SK-N-SH (cell line): ENCODE measurements around the gene ATG7. TPM values are rescaled to one million over a fixed set of nuclear protein-coding genes. Genes with fewer than 3 reads are reported as not detected.

Source experiments
- CTCF ChIA-PET: fragments of 300-600, 350-600 bp; formaldehyde crosslinking; extraction: SDS; loops from one replicate; lab custom pipeline; 2021; lab: Yijun Ruan, JAX
- POLR2A ChIA-PET: fragments of 350-600 bp; sonication (Branson Sonifier 250); formaldehyde crosslinking; extraction: SDS; loops from one replicate; lab custom pipeline; 2020; ENCODE audit warnings: antibody characterized with exemption, inconsistent platforms; lab: Yijun Ruan, JAX
- DNase-seq: peaks from one replicate; pipeline ENCODE4 v3.0.0; 2012
- H2AFZ ChIP-seq: fragments of 200-600 bp; sonication (generic); 2 replicates; pipeline ENCODE4 v1.8.1; 2016; ENCODE audit warnings: antibody characterized with exemption, mild to moderate bottlenecking, low read depth
- H3F3A ChIP-seq: fragments of 200-600 bp; sonication (generic); replicated peaks from 2 replicates; pipeline ENCODE3; 2016; ENCODE audit warnings: antibody characterized with exemption, mild to moderate bottlenecking; ENCODE audit not compliant: insufficient read depth
- H3K27ac ChIP-seq, 2 experiments: fragments of 200-500 bp in 1 of 2; fragments of 200-600 bp in 1 of 2; sonication (Bioruptor generic) in 1 of 2; sonication (generic), shearing (Covaris generic) in 1 of 2; 2 replicates each; pipeline versions ENCODE4 v1.5.1 to v1.6.1; 2014 to 2016; ENCODE audit warnings: low read depth in 2 of 2, inconsistent platforms in 1 of 2, low read length in 1 of 2, mild to moderate bottlenecking in 1 of 2, mixed read lengths in 1 of 2
- H3K27me3 ChIP-seq: fragments of 200-600 bp; sonication (generic), shearing (Covaris generic); 2 replicates; pipeline ENCODE4 v1.6.1; 2016; ENCODE audit warnings: mixed run types; ENCODE audit not compliant: insufficient read depth
- H3K36me3 ChIP-seq, 2 experiments: fragments of 200-500 bp in 1 of 2; fragments of 200-600 bp in 1 of 2; sonication (Bioruptor generic) in 1 of 2; sonication (generic) in 1 of 2; replicated peaks in 1 of 2; 2 replicates each; pipeline versions ENCODE3 to v1.5.1; 2014 to 2016; ENCODE audit warnings: low read length in 1 of 2, mild to moderate bottlenecking in 1 of 2; ENCODE audit not compliant: insufficient read depth in 2 of 2, control insufficient read depth in 1 of 2
- H3K4me1 ChIP-seq, 2 experiments: fragments of 200-500 bp in 1 of 2; fragments of 200-600 bp in 1 of 2; sonication (Bioruptor generic) in 1 of 2; sonication (generic), shearing (Covaris generic) in 1 of 2; 2 replicates each; pipeline versions ENCODE4 v1.5.1 to v1.6.1; 2014 to 2016; ENCODE audit warnings: low read depth in 1 of 2, low read length in 1 of 2, mixed run types in 1 of 2; ENCODE audit not compliant: insufficient read depth in 2 of 2, control insufficient read depth in 1 of 2
- H3K4me2 ChIP-seq: fragments of 200-600 bp; sonication (generic), shearing (Covaris generic); 2 replicates; pipeline ENCODE4 v1.6.1; 2017; ENCODE audit warnings: mixed run types
- H3K4me3 ChIP-seq, 2 experiments: fragments of 200-500 bp in 1 of 2; fragments of 200-600 bp in 1 of 2; sonication (Bioruptor generic) in 1 of 2; sonication (generic), shearing (Covaris generic) in 1 of 2; 2 replicates each; pipeline versions ENCODE4 v1.5.1 to v1.8.1; 2014 to 2016; ENCODE audit warnings: low read depth in 2 of 2, inconsistent platforms in 1 of 2, low read length in 1 of 2, mild to moderate bottlenecking in 1 of 2, mixed read lengths in 1 of 2, moderate library complexity in 1 of 2
- H3K79me2 ChIP-seq: fragments of 200-600 bp; sonication (generic); 2 replicates; pipeline ENCODE4 v1.8.1; 2017; ENCODE audit warnings: mild to moderate bottlenecking; ENCODE audit not compliant: insufficient read depth
- H3K9ac ChIP-seq: fragments of 200-600 bp; sonication (generic); 2 replicates; pipeline ENCODE4 v1.6.1; 2017; ENCODE audit warnings: mixed run types
- H3K9me2 ChIP-seq: fragments of 200-600 bp; sonication (generic); 2 replicates; pipeline ENCODE4 v1.6.1; 2017; ENCODE audit warnings: mixed run types
- H3K9me3 ChIP-seq: fragments of 200-600 bp; sonication (generic); 2 replicates; pipeline ENCODE4 v1.6.1; 2017; ENCODE audit warnings: mixed run types, mild to moderate bottlenecking, moderate library complexity
- H4K20me1 ChIP-seq: fragments of 200-600 bp; sonication (generic); 2 replicates; pipeline ENCODE4 v1.6.1; 2017; ENCODE audit warnings: mild to moderate bottlenecking, mixed run types; ENCODE audit not compliant: insufficient read depth
- EZH2phosphoT487 ChIP-seq: fragments of 200-600 bp; sonication (generic); IDR thresholded peaks from 2 replicates; pipeline ENCODE4 v1.6.1; 2017; ENCODE audit warnings: low read depth, mixed run types, mild to moderate bottlenecking, antibody characterized with exemption, moderate library complexity, borderline replicate concordance
- FOXJ3 ChIP-seq: sonication (generic); formaldehyde crosslinking; IDR thresholded peaks from 2 replicates; pipeline ENCODE4 v1.5.1; 2020; ENCODE audit warnings: mild to moderate bottlenecking, missing genetic modification reagents
- GATA2 ChIP-seq: sonication (generic); formaldehyde crosslinking; IDR thresholded peaks from 2 replicates; pipeline ENCODE4 v1.5.0; 2020; ENCODE audit warnings: mild to moderate bottlenecking, missing genetic modification reagents
- MEF2A ChIP-seq: IDR thresholded peaks from 2 replicates; pipeline ENCODE4 v1.4.0; 2012; ENCODE audit warnings: low read depth, borderline replicate concordance
- NFIC ChIP-seq: IDR thresholded peaks from 2 replicates; pipeline ENCODE4 v1.4.0; 2012; ENCODE audit warnings: borderline replicate concordance
- RAD21 ChIP-seq: IDR thresholded peaks from 2 replicates; pipeline ENCODE4 v1.6.1; 2012; ENCODE audit warnings: mild to moderate bottlenecking, low read length
- RCOR1 ChIP-seq: fragments of 150-350 bp; IDR thresholded peaks from 2 replicates; pipeline ENCODE4 v1.6.1; 2017; ENCODE audit warnings: antibody characterized with exemption, low read length
- SIN3A ChIP-seq: IDR thresholded peaks from 2 replicates; pipeline ENCODE4 v1.6.1; 2012; ENCODE audit warnings: low read depth, mild to moderate bottlenecking, low read length, moderate library complexity, borderline replicate concordance
- SMC3 ChIP-seq: IDR thresholded peaks from 2 replicates; pipeline ENCODE4 v1.6.1; 2012; ENCODE audit warnings: low read depth, low read length, improper control_type of control experiment
- TCF12 ChIP-seq: IDR thresholded peaks from 2 replicates; pipeline ENCODE4 v1.4.0; 2012
- TEAD4 ChIP-seq: IDR thresholded peaks from 2 replicates; pipeline ENCODE4 v1.4.0; 2012; ENCODE audit warnings: mild to moderate bottlenecking, borderline replicate concordance; ENCODE audit not compliant: insufficient read depth
- YY1 ChIP-seq: IDR thresholded peaks from 2 replicates; pipeline ENCODE4 v1.4.0; 2012; ENCODE audit warnings: low read depth, mild to moderate bottlenecking
- WGBS: methylation state at CpG from one replicate; pipeline ENCODE4 v1.1.6; 2017; ENCODE audit warnings: low lambda C conversion rate; 5-methylcytosine and 5-hydroxymethylcytosine counted together
- polyA plus RNA-seq, 3 experiments: library from polyadenylated mRNA; depleted of rRNA; stranded (reverse); fragments of >200 nt; gene quantifications; 2 replicates each; pipeline ENCODE4 v1.2.3, GENCODE V29; 2012
- TF ChIP-seq, protein P1 (sequence below): IDR thresholded peaks from 2 replicates; pipeline ENCODE4 v1.4.0; 2012; ENCODE audit warnings: low read depth, borderline replicate concordance
- TF ChIP-seq, protein P2 (sequence below): fragments of 150-350 bp; IDR thresholded peaks from 2 replicates; pipeline ENCODE4 v1.6.1; 2016; ENCODE audit warnings: mild to moderate bottlenecking, low read depth, low read length
- TF ChIP-seq, protein P3 (sequence below): IDR thresholded peaks from 2 replicates; pipeline ENCODE4 v1.6.1; 2012; ENCODE audit warnings: mild to moderate bottlenecking, low read depth, low read length, moderate library complexity

The ATG7 gene
- polyA plus RNA-seq, 1 of the 3 experiments (the other 2 are of a cell fraction) = 29.5 TPM

DNA sequence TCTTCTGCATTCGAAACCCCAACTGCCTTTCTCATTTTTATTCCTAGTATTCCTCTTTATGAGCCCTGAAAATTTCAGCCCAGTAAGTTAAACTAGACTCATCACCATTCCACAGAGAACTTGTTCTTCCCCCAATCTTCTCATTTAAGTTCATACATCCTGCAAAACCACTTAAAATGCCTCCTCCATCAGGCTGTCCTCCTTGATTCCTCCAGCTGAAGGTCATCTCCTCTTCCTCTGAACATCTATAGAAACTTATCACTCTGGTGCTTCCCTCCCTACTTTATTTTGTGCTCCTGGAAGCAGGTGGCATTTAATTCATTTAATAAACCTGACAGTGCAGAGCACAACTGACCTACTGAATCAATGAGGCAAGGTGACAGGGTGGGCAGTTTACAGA, 333.2 kb downstream of the ATG7 start:
- no peak for TF ChIP-seq MEF2A
- TF ChIP-seq, protein P1, sequence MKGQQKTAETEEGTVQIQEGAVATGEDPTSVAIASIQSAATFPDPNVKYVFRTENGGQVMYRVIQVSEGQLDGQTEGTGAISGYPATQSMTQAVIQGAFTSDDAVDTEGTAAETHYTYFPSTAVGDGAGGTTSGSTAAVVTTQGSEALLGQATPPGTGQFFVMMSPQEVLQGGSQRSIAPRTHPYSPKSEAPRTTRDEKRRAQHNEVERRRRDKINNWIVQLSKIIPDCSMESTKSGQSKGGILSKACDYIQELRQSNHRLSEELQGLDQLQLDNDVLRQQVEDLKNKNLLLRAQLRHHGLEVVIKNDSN = no peak
- no peak for TF ChIP-seq FOXJ3 (CRISPR knock-in tag)
- TF ChIP-seq NFIC = no peak
- TF ChIP-seq RAD21 = no peak
- TF ChIP-seq, protein P2, sequence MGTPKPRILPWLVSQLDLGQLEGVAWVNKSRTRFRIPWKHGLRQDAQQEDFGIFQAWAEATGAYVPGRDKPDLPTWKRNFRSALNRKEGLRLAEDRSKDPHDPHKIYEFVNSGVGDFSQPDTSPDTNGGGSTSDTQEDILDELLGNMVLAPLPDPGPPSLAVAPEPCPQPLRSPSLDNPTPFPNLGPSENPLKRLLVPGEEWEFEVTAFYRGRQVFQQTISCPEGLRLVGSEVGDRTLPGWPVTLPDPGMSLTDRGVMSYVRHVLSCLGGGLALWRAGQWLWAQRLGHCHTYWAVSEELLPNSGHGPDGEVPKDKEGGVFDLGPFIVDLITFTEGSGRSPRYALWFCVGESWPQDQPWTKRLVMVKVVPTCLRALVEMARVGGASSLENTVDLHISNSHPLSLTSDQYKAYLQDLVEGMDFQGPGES = no peak
- TF ChIP-seq SMC3 = no peak
- no peak for TF ChIP-seq TEAD4
- TF ChIP-seq EZH2phosphoT487 = no peak
- TF ChIP-seq YY1 = no peak
- TF ChIP-seq, all 33 proteins: peak for 0
- DNase-seq = no peak
- H3K4me1 ChIP-seq = peaks cover 16 to 50% of the 10 kb centered on the region in 2 experiments; a peak in 3 of 4 replicates
- H3K4me3 ChIP-seq = no peak overlapping the region
- peaks cover 51% of the 10 kb centered on the region for H3F3A ChIP-seq
- H2AFZ ChIP-seq = no peak overlapping the region
- H3K79me2 ChIP-seq = peaks cover 86% of the 10 kb centered on the region
- H4K20me1 ChIP-seq = peaks cover 93% of the 10 kb centered on the region
- no peak overlapping the region for H3K4me2 ChIP-seq
- no peaks in the 10 kb centered on the region for H3K9me2 ChIP-seq
- no peaks in the 10 kb centered on the region for H3K9me3 ChIP-seq
- H3K27me3 ChIP-seq = no peaks in the 10 kb centered on the region
- no peak overlapping the region for H3K9ac ChIP-seq
- peaks cover 10% of the 10 kb centered on the region in 2 experiments for H3K36me3 ChIP-seq
- ChIA-PET POLR2A (no interaction called here), CTCF (no interaction called here)
- WGBS = 100% methylated on average over 1 of the region's 1 CpG
- H3K27ac ChIP-seq = no peak overlapping the region; a peak in 1 of 4 replicates

DNA sequence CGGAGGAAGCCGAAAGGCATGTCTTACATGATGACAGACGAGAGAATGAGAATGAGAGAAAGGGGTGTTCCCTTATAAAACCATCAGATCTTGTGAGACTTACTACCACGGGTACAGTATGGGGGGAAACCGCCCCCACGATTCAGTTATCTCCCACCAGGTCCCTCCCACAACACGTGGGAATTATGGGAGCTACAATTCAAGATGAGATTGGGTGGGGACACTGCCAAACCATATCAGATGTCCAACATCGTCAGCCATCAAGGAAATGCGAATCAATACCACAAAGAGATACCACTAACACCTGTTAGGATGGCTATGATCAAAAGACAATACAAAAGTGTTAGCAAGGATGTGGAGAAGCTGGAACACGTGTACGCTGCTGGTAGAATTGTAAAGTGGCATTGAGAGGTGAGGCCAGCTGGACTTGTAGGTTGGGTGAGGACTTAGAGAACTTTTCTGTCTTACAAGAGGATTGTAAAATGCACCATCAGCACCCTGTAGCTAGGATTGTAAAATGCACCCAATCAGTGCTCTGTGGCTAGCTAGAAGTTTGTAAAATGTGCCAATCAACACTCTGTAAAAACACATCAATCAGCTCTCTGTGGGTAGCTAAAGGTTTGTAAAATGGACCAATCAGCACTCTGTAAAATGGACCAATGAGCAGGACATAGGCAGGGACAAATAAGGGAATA, 334.0 kb downstream of the ATG7 start:
- H3K27ac ChIP-seq = no peak overlapping the region; a peak in 1 of 4 replicates
- H3K9ac ChIP-seq = no peak overlapping the region
- H4K20me1 ChIP-seq = peaks cover 95% of the 10 kb centered on the region
- H3K9me3 ChIP-seq = no peaks in the 10 kb centered on the region
- H3K27me3 ChIP-seq = no peaks in the 10 kb centered on the region
- POLR2A ChIA-PET = no interaction called here
- H3K36me3 ChIP-seq = peaks cover 5 to 10% of the 10 kb centered on the region in 2 experiments
- 90% methylated on average over 11 of the region's 11 CpGs for WGBS
- TF ChIP-seq, protein P3, sequence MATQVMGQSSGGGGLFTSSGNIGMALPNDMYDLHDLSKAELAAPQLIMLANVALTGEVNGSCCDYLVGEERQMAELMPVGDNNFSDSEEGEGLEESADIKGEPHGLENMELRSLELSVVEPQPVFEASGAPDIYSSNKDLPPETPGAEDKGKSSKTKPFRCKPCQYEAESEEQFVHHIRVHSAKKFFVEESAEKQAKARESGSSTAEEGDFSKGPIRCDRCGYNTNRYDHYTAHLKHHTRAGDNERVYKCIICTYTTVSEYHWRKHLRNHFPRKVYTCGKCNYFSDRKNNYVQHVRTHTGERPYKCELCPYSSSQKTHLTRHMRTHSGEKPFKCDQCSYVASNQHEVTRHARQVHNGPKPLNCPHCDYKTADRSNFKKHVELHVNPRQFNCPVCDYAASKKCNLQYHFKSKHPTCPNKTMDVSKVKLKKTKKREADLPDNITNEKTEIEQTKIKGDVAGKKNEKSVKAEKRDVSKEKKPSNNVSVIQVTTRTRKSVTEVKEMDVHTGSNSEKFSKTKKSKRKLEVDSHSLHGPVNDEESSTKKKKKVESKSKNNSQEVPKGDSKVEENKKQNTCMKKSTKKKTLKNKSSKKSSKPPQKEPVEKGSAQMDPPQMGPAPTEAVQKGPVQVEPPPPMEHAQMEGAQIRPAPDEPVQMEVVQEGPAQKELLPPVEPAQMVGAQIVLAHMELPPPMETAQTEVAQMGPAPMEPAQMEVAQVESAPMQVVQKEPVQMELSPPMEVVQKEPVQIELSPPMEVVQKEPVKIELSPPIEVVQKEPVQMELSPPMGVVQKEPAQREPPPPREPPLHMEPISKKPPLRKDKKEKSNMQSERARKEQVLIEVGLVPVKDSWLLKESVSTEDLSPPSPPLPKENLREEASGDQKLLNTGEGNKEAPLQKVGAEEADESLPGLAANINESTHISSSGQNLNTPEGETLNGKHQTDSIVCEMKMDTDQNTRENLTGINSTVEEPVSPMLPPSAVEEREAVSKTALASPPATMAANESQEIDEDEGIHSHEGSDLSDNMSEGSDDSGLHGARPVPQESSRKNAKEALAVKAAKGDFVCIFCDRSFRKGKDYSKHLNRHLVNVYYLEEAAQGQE = no peak
- no peak for TF ChIP-seq GATA2 (CRISPR knock-in tag)
- no peak for TF ChIP-seq TCF12
- no peak for TF ChIP-seq RCOR1
- no peak for TF ChIP-seq SIN3A
- TF ChIP-seq SMC3 = no peak
- TF ChIP-seq, all 33 proteins: peak for 0
- Histone ChIP-seq H3K9me2 (no peaks in the 10 kb centered on the region), H3K79me2 (peaks cover 94% of the 10 kb centered on the region), H3F3A (peaks cover 44% of the 10 kb centered on the region), H2AFZ (no peak overlapping the region), H3K4me2 (no peak overlapping the region), H3K4me3 (no peak overlapping the region), H3K4me1 (peaks cover 22 to 44% of the 10 kb centered on the region in 2 experiments; a peak in 3 of 4 replicates)
- no peak for DNase-seq
- CTCF ChIA-PET = interaction anchor here (1.4 to 2.4 kb wide), 2 partner anchors 11 to 32 kb away, joined by 3 to 7 read pairs; no protein-coding TSS in a partner anchor
